Measurements from ENCODE around the gene INPP4B. TPM values are rescaled to one million over a fixed set of nuclear protein-coding genes. Genes with fewer than 3 reads are reported as not detected.

Gene INPP4B
- total RNA-seq, 1 experiment from 2014 or later = 16.1 TPM

DNA sequence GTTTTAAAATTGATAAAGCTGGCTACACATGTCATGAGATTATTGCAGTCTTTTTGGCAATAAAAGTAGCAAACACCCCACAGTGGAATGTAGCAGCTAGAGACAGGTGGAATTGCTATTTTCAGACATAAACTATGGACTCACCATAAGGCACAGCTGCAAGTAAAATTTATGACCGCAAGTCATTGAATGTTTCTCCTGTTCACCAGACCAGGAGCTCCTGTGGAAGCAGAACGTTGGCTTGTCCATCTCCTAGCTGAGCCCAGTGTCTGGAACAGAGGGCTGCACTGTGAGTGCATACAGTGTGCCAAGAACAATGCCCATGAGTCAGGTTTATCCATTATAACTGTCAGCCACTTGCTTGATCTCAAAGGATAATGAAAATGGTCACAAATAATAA is 538.2 kb downstream of the INPP4B start:
- DNase-seq (ENCODE audit: low read depth) = no peak

- DNase-seq (ENCODE audit: low read depth) = no peak
These were observed 548.8 kb downstream of the INPP4B start for GRCh38 chr4:142297313-142297712.

DNA sequence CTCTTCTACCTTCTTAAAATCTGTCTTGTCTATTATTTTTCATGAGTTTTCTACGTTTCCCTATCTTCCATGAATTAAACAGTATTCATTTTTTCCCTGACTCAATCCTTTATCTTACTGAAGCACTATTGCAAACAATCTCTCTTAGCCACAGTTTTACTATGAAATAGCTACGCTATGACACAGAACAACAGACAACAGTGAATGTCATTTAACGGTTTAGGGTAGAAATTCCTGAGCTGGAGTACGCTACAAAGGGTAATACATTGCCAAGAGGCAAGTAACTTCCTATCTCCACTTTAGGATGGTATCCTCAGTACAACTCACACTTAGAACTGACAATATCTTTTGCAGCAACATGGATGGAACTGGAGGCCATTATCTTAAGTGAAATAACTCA is 552.6 kb downstream of the INPP4B start:
- DNase-seq (ENCODE audit: low read depth) = peak; percentile 58

DNA sequence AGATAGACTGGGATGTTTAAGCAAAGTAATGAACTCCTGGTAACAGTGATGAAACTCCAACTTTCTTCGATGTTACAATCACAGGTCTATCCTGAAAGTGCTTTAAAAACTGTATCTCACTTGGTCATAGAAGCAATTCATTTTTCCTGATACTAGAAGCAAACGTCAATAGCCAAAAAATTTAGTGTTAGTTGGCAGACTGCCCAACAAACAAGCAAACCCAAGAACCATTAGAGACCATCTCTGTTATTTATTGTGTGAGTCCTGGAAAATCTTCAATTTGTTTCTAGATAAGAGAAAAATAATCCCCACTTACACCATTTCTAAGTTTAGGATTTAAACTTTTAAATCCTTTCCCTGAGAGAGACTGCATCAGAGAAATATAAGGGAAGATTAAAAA is 553.9 kb downstream of the INPP4B start:
- no peak for DNase-seq (ENCODE audit: low read depth)

- DNase-seq (ENCODE audit: low read depth) = no peak
These were observed 554.6 kb downstream of the INPP4B start for GRCh38 chr4:142291299-142292050.

- no peak for DNase-seq (ENCODE audit: low read depth)
These were observed 558.7 kb downstream of the INPP4B start for GRCh38 chr4:142287371-142287770.

GRCh38 chr4:142285222-142285583 is 560.9 kb downstream of the INPP4B start:
- no peak for DNase-seq (ENCODE audit: low read depth)

GRCh38 chr4:142284402-142285221 is 561.5 kb downstream of the INPP4B start:
- DNase-seq (ENCODE audit: low read depth) = no peak

DNA sequence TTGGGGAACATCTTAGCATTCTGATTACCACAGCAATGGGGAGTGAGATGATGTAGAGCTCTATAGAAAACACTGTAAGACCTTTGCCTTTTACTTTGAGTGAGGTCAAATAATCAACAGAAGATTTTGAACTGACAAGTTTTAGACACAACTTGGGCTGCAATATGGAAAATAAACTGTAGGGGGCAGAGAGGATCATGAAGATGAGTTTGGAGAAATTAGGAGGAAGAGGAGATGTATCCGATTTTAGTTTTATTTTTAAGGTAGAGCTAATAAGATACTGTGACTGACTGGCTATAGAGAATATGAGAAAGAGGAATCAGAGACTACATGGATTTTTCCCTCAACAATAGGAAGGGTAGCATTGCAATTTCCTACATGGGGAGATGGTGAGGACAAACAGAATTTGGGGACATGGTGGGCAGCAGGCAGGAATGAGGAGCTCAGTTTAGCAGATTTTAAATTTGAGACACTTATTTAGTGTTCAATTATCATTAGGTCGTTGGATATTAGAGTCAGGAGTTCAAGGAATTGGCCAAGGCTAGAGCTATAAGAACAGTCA is 563.1 kb downstream of the INPP4B start:
- no peak for DNase-seq (ENCODE audit: low read depth)

- DNase-seq (ENCODE audit: low read depth) = no peak
These were observed 564.1 kb downstream of the INPP4B start for GRCh38 chr4:142281999-142282398.

DNA sequence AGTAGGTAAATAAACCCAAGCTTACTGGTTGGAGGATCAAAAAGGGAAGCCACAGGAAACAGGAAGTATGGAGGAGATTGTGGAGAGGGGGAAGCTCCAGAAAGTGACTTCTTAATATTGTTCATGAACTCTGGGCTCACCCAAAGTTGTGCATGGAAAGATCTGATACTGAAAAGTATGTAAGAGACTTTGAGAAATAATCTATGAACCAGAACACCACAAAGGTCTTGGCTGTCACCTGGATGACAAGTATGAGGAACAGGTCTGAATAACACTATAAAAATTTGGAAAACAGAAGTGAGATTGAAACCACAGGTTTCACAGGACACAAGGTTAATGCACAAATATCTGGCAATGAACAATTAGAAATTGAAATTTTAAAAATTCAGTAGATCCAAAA is 567.4 kb downstream of the INPP4B start:
- DNase-seq (ENCODE audit: low read depth) = no peak

DNA sequence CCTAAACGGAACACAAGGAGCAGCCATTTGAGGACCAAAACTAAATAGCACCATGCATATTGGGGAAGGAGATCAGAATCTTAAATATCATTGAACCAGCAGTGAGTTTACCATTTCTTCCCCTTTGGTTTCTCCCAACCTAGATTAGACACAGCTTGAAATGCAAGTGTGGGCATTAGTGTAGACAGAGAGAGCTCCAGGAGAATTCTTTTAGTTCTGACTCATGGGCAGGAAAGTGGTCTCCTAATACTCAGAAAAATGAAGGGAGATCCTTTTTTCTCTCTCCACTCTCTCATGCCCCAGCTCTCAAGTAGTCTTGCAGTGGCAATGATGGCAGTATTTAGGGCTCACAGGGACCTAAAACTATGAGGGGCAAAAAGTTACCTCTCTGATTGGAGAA is 567.9 kb downstream of the INPP4B start:
- peak; percentile 35 for DNase-seq (ENCODE audit: low read depth)

- DNase-seq (ENCODE audit: low read depth) = peak; percentile 63
These were observed 572.0 kb downstream of the INPP4B start for GRCh38 chr4:142274137-142274536.

DNA sequence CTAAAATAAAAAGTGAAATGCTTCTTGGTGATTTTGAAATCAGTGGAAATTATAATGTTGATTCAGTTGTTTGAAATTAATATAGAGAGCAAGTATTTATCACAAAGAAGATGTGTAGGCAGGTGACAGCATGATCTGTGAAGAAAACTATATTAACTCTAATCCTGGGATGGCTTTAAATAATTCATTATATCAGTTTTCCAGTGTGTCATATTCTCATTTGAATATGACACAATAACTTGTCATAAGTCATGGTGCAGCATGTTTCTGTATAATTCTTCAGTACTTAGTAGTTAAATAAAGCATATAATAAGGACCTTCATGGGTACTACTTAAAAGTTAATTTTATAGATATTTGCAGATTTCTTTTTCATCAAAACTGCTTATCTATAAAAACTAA is 573.6 kb downstream of the INPP4B start:
- no peak for DNase-seq (ENCODE audit: low read depth)

DNA sequence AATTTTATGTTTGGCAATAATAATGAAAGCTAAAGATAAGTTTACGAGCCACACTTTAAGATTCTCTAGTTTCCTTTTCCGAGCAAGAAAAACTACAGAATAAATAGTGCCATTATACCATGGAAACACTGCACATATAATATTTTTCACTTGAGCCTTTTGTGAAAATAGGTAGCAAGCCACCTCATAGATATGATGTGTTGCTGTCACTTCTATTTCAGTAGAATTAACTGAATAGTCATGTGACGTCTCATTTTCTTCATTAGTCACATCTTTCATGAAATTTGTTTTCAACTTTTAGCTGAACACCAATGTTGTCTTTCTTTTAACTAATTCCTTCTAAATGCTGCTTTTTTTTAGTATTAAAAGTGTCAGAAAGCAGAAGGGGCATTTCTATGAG is 574.3 kb downstream of the INPP4B start:
- no peak for DNase-seq (ENCODE audit: low read depth)

DNA sequence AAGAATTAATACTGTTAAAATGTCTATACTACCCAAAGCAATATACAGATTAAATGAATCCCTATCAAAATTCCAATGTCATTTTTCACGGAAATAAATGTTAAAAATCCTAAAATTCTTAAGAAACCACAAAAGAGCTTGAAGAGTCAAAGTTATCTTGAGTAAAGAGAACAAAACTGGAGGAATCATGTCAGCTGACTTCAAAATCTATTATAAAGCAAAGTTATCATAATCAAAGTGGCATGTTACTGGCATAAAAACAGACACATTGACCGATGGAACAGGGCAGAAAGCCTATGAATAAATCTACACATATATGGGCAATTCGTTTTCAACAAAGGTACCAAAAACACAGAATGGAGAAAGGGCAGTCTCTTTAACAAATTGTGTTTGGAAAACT is 579.0 kb downstream of the INPP4B start:
- DNase-seq (ENCODE audit: low read depth) = no peak

GRCh38 chr4:142265946-142266345 is 580.2 kb downstream of the INPP4B start:
- DNase-seq (ENCODE audit: low read depth) = no peak

DNA sequence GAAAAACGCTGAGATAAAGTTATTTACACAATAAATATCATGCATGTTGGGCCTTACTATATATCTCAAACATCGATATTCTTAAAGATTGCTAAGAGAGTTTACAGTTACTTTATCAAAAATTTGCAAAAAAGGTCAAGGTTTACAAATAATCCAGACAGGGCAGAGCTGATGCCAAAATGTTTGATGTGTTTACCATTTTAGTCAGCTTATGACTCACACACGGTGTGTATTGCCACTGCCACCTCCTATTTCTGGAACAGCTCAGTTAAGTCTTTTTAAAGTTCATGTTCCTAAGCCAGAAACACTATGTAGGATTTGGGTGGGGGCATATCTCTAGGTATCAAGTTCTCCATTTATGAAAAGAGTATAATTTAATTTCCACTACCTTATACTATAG is 580.6 kb downstream of the INPP4B start:
- peak; percentile 65 for DNase-seq (ENCODE audit: low read depth)

DNA sequence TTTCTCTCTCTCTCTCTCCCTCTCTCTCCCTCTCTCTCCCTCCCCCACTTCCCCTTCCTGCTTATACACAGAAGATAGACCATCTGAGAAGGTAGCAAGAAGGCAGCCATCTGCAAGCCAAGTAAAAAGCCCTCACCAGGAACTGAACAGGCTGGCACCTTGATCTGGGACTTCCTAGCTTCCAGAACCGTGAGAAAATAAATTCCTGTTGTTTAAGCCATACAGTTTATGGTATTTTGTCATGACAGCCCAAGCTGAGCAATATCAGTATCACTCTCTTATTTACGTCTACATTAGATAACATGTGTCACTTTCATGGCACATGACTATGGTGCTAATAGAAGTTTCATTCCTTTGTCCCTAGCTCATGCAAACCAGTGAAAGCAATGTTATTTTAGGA is 581.1 kb downstream of the INPP4B start:
- DNase-seq (ENCODE audit: low read depth) = peak; percentile 40

- DNase-seq (ENCODE audit: low read depth) = no peak
These were observed 583.1 kb downstream of the INPP4B start for GRCh38 chr4:142262956-142263355.

GRCh38 chr4:142248946-142249345 is 597.2 kb downstream of the INPP4B start:
- peak; percentile 75 for DNase-seq (ENCODE audit: low read depth)

GRCh38 chr4:142243255-142243654 is 602.8 kb downstream of the INPP4B start:
- no peak for DNase-seq (ENCODE audit: low read depth)

DNA sequence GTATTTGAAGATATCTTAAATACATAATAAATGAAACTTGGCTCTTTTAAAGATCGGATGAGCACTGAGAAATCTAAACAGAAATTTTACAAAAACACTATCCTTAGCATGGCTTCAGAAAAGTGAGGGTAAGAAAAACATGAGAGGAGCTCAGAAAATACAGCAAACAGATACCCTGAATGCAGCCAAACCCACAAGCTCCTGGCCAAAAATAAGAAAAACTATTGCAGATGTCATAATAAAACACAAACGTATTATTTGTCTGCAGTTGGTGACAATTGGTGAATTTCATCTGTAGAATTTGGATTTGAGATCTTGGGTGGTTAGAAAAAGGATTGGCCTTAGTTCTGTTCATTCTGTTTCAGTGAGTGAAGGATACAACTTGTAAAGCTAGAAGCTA is 603.9 kb downstream of the INPP4B start:
- no peak for DNase-seq (ENCODE audit: low read depth)

All from M059J (cell line).